KMS-11 (cell line): ENCODE measurements around the gene GCH1.

ENCODE experiments used
- H2AFZ ChIP-seq: fragments of 200-600 bp; sonication (generic); 2 replicates; pipeline ENCODE4 v1.6.1; 2016; ENCODE audit warnings: antibody characterized with exemption, mixed run types, low read depth
- H3K27ac ChIP-seq: fragments of 200-600 bp; sonication (generic); 2 replicates; pipeline ENCODE4 v1.6.1; 2016; ENCODE audit warnings: mild to moderate bottlenecking, mixed run types
- H3K27me3 ChIP-seq: fragments of 200-600 bp; sonication (generic); 2 replicates; pipeline ENCODE4 v1.6.1; 2017; ENCODE audit warnings: mild to moderate bottlenecking, low read depth, mixed run types, moderate library complexity; ENCODE audit not compliant: insufficient read depth
- H3K36me3 ChIP-seq: fragments of 200-600 bp; sonication (generic); 2 replicates; pipeline ENCODE4 v1.6.1; 2017; ENCODE audit warnings: mild to moderate bottlenecking, mixed run types; ENCODE audit not compliant: insufficient read depth
- H3K4me1 ChIP-seq: fragments of 200-600 bp; sonication (generic); 2 replicates; pipeline ENCODE4 v1.6.1; 2016; ENCODE audit warnings: mild to moderate bottlenecking, low read depth, mixed run types; ENCODE audit not compliant: poor library complexity, severe bottlenecking
- H3K4me2 ChIP-seq: fragments of 200-600 bp; sonication (generic); 2 replicates; pipeline ENCODE4 v1.7.0; 2016; ENCODE audit warnings: mild to moderate bottlenecking, mixed run types
- H3K4me3 ChIP-seq: fragments of 200-600 bp; sonication (generic); IDR thresholded peaks from 2 replicates; pipeline ENCODE4 v1.6.1; 2017; ENCODE audit warnings: low read depth, low read length, mixed read lengths; ENCODE audit not compliant: insufficient read depth
- H3K79me2 ChIP-seq: fragments of 200-600 bp; sonication (generic); 2 replicates; pipeline ENCODE4 v1.6.1; 2016; ENCODE audit warnings: low read depth, mixed run types; ENCODE audit not compliant: insufficient read depth
- H3K9ac ChIP-seq: fragments of 200-600 bp; sonication (generic); 2 replicates; pipeline ENCODE4 v1.6.1; 2016; ENCODE audit warnings: mild to moderate bottlenecking, mixed run types
- H4K20me1 ChIP-seq: fragments of 200-600 bp; sonication (generic); 2 replicates; pipeline ENCODE4 v1.6.1; 2016; ENCODE audit warnings: mild to moderate bottlenecking, mixed run types; ENCODE audit not compliant: insufficient read depth
- CTCF ChIP-seq: fragments of 200-600 bp; sonication (generic); conservative IDR thresholded peaks from 2 replicates; pipeline ENCODE4 v1.6.1; 2017; ENCODE audit warnings: low read depth, mild to moderate bottlenecking, antibody characterized with exemption, low read length, moderate library complexity, mixed read lengths

The GCH1 gene

GRCh38 chr14:54931598-54932340 lies 29.1 kb upstream of the GCH1 start:
- Histone ChIP-seq H3K79me2 (no peaks in the 10 kb centered on the region), H4K20me1 (no peaks in the 10 kb centered on the region), H3K9ac (no peak overlapping the region), H2AFZ (no peak overlapping the region), H3K4me2 (no peak overlapping the region), H3K4me1 (no peaks in the 10 kb centered on the region), H3K27me3 (no peaks in the 10 kb centered on the region), H3K36me3 (no peaks in the 10 kb centered on the region), H3K27ac (no peak overlapping the region), H3K4me3 (no peak overlapping the region)
- TF ChIP-seq CTCF: no peak

- H2AFZ ChIP-seq: no peak overlapping the region
- no peak for TF ChIP-seq CTCF
- no peaks in the 10 kb centered on the region for H3K79me2 ChIP-seq
- no peak overlapping the region for H3K4me2 ChIP-seq
- no peak overlapping the region for H3K9ac ChIP-seq
- no peaks in the 10 kb centered on the region for H3K36me3 ChIP-seq
- H3K4me3 ChIP-seq: no peak overlapping the region
- H3K27ac ChIP-seq: no peak overlapping the region
- H3K4me1 ChIP-seq: no peaks in the 10 kb centered on the region
- no peaks in the 10 kb centered on the region for H3K27me3 ChIP-seq
- no peaks in the 10 kb centered on the region for H4K20me1 ChIP-seq
These were observed 28.5 kb upstream of the GCH1 start for GRCh38 chr14:54931101-54931500.

GRCh38 chr14:54929556-54929955 lies 26.9 kb upstream of the GCH1 start:
- Histone ChIP-seq H2AFZ (no peak overlapping the region), H3K9ac (no peak overlapping the region), H3K4me2 (no peak overlapping the region), H3K4me3 (no peak overlapping the region), H4K20me1 (no peaks in the 10 kb centered on the region), H3K4me1 (no peaks in the 10 kb centered on the region), H3K79me2 (no peaks in the 10 kb centered on the region), H3K27ac (no peak overlapping the region), H3K27me3 (no peaks in the 10 kb centered on the region), H3K36me3 (no peaks in the 10 kb centered on the region)
- TF ChIP-seq CTCF: no peak

GRCh38 chr14:54928216-54928615 lies 25.6 kb upstream of the GCH1 start:
- H3K4me2 ChIP-seq: no peak overlapping the region
- H3K27me3 ChIP-seq: no peaks in the 10 kb centered on the region
- H3K36me3 ChIP-seq: no peaks in the 10 kb centered on the region
- H2AFZ ChIP-seq: no peak overlapping the region
- no peak overlapping the region for H3K9ac ChIP-seq
- H4K20me1 ChIP-seq: no peaks in the 10 kb centered on the region
- no peak overlapping the region for H3K4me3 ChIP-seq
- H3K27ac ChIP-seq: no peak overlapping the region
- TF ChIP-seq CTCF: no peak
- H3K79me2 ChIP-seq: no peaks in the 10 kb centered on the region
- no peaks in the 10 kb centered on the region for H3K4me1 ChIP-seq
